ENCODE data around the gene MST1.

MST1 gene

DNA sequence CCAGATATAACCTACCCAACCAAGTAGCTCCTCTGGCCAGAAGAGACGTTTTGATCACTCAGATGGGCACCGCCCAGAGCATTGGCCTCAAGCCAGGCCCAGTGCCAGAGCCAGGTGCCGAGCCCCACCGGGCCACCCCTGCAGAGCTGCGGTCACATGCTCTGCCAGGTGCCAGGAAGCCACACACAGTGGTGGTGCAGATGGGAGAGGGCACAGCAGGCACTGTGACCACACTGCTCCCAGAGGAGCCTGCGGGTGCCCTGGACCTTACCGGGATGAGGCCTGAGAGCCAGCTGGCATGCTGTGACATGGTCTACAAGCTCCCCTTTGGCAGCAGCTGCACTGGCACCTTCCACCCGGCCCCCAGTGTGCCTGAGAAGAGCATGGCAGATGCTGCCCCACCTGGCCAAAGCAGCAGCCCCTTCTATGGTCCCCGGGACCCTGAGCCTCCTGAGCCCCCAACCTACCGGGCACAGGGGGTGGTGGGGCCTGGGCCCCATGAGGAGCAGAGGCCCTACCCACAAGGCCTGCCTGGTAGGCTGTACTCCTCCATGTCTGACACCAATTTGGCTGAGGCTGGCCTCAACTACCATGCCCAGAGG is 34.2 kb downstream of the MST1 start:
- no peak for DNase-seq

DNA sequence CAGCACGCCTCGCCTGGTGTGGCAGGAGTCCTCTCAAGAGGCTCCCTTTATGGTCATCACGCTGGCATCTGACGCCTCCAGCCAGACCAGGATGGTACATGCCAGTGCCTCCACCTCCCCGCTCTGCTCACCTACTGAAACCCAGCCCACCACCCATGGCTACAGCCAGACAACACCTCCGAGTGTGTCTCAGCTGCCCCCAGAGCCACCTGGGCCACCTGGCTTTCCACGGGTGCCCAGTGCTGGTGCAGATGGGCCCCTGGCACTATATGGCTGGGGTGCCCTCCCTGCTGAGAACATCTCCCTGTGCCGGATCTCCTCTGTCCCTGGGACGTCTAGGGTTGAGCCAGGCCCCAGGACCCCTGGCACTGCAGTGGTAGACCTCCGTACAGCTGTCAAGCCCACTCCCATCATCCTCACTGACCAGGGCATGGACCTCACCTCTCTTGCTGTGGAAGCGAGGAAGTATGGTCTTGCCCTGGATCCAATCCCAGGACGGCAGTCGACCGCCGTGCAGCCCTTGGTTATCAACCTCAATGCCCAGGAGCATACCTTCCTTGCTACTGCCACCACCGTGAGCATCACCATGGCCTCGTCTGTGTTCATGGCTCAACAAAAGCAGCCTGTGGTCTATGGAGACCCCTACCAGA is 35.0 kb downstream of the MST1 start:
- no peak for DNase-seq

DNA sequence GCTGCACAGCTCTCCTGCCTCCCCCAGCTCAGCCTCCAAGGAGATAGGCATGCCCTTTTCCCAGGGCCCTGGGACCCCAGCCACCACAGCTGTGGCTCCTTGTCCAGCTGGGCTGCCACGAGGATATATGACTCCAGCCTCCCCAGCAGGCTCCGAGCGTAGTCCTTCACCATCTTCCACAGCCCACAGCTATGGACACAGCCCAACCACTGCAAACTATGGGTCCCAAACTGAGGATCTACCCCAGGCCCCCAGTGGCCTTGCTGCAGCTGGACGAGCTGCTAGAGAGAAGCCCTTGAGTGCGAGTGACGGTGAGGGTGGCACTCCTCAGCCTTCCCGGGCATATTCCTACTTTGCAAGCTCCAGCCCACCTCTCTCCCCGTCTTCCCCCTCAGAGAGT is 35.7 kb downstream of the MST1 start:
- DNase-seq = no peak

DNA sequence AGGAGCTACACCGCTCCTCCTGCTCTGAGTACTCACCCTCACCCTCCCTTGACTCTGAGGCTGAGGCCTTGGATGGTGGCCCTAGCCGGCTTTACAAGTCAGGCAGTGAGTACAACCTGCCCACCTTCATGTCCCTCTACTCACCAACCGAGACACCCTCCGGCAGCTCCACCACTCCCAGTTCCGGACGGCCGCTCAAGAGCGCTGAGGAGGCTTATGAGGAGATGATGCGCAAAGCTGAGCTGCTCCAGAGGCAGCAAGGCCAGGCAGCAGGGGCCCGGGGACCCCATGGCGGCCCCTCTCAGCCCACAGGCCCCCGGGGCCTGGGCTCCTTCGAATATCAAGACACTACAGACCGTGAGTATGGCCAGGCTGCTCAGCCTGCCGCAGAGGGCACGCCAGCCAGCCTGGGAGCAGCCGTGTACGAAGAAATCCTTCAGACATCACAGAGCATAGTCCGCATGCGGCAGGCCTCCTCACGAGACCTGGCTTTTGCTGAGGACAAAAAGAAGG is 36.3 kb downstream of the MST1 start:
- DNase-seq = no peak

DNA sequence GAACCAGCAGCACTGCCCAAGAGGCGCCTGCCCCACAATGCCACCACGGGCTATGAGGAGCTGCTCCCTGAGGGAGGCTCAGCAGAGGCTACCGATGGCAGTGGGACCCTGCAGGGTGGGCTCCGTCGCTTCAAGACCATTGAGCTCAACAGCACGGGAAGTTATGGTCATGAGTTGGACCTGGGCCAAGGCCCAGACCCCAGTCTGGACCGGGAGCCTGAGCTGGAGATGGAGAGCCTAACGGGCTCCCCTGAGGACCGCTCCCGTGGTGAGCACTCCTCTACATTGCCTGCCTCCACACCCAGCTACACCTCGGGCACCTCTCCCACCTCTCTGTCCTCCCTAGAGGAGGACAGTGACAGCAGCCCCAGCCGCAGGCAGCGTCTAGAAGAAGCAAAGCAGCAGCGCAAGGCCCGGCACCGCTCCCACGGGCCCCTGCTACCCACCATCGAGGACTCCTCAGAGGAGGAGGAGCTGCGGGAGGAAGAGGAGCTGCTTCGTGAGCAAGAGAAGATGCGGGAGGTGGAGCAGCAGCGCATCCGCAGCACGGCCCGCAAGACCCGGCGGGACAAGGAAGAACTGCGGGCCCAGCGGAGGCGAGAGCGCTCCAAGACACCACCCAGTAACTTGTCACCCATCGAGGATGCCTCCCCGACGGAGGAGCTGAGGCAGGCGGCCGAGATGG is 36.9 kb downstream of the MST1 start:
- DNase-seq = no peak

DNA sequence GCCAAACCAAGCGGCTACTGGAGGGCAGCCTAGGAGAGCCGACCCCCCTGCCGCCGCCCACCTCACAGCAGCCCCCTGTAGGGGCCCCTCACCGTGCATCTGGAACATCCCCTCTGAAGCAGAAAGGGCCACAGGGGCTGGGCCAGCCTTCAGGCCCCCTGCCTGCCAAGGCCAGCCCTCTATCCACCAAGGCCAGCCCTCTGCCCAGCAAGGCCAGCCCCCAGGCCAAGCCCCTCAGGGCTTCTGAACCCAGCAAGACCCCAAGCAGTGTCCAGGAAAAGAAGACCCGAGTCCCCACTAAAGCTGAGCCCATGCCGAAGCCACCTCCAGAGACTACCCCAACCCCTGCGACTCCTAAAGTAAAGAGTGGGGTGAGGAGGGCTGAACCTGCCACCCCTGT is 38.6 kb downstream of the MST1 start:
- no peak for DNase-seq

DNA sequence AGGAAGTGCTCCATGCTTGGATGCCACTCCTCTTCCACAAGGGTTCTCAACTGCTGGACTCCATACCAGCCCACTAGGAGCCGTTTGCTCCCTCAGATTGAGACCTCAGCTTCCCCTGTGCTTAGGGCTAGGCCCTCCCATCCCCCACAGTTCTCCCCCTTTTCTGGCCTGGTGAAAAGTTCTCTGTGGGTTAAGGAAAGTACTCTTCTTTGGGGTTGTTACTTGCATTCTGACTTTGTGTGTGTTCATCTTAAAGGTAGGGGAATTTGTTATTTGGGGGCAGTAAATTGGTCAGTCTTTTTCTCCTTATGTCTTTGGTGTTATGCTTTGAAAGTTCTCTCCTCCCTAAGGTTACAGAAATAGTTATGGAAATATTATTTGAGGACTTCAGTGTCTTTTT is 39.1 kb downstream of the MST1 start:
- DNase-seq = no peak

DNA sequence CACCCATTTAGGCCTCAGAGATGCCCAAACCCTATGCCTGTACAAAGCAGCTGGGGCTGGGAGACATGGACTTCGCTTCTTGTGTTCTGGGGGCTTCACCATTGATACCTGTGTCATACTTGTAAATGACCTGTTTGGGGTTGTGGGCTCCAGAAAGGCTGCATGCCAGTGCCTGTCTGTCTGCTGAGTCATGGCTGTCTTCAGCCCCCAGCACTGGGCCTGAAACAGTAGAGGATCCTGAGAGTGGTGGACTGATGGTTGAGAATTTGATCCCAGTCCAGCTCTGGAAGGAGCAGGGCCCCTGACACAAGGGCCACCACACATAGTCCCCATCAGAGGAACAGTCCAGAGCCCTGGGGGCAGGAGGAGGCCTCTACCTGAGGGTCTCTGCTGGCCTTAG is 39.7 kb downstream of the MST1 start:
- DNase-seq = no peak

DNA sequence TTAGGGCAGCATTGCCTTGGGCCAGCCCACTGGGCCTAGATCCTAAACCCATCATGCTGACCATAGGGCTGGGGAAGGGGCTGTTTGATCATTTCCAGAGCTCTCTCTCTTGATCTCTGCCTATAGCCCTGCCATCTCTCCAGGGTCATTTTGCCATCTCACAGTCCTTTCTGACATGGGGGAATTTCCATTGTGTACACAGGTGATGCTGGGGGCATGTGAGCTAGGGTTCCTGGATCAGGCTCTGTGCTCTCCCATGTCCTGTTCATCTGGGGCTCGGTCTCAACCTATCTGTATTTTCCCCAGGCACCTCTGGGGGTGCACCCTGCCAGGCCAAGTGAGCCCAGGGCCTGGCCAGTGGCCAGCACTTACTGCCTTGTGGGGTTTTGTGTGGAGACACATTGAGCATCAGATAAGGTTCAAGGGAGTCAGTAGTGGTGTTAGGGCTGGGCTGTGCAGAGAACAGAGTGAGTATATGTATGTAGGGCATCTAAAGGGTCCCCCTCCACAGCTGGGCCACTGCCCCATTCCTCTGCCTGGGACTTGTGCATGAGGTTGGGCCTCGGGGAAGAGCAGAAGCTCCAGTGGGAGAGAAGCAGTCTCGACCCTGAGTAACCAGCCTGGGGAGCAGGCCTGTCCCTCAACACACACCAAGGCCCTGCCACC is 40.8 kb downstream of the MST1 start:
- DNase-seq = no peak

DNA sequence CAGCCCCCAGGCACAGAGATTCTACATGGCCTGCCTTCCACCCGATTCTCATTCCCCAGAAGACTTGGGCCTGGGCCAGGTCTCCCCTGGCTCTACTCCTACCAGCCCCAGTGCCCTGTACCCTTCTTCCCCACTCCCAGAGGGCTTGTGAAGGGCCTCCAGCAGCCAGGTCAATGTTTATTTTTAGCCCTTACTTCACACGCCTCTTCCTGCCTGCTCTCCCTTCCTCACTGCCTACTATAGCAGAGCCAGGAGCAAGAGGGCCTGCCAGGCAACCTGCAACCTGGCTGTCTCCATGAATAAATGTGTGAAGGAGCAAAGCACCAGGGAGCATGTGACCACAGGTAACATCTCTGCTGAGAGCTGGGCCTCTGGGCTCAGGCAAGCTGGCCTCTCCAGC is 41.5 kb downstream of the MST1 start:
- DNase-seq = no peak

DNA sequence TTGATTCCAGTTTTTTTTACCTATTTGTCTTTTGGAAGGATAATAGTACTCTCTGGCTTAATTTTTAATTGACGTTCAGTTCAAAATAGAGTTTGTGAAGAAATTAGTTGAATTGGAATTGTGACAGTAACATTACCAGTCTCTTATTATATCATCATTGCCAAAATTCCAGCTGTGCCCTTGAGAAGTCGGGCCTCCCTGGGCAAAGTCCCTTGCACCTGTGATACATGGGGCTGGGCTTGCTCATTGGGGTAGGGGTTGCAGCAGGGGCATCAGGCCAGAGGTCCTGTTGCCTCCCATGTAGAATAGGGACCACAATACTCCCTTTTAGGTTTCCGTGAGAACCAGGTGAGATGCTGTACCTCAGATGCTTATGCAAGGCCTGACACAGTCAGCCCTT is 43.0 kb downstream of the MST1 start:
- DNase-seq = no peak

DNA sequence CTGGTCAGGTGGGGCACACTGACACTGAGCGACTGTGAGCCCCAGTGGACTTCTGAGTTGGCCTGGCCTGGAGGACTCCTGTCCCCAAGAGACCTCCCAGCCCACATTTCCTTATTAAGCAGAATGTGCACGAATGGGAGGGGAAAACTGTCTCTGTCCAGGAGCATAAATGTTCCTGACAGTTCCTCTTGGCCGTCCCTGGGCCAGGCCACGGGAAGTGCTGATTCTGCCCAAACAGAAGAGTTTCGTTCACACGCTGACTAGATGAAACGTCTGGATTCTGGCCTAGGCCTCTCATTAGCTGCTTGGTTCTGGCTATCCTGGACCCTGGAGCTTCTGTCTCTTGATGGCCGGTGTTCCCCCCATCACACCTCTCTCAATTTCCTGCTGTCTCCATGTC is 44.6 kb downstream of the MST1 start:
- no peak for DNase-seq

DNA sequence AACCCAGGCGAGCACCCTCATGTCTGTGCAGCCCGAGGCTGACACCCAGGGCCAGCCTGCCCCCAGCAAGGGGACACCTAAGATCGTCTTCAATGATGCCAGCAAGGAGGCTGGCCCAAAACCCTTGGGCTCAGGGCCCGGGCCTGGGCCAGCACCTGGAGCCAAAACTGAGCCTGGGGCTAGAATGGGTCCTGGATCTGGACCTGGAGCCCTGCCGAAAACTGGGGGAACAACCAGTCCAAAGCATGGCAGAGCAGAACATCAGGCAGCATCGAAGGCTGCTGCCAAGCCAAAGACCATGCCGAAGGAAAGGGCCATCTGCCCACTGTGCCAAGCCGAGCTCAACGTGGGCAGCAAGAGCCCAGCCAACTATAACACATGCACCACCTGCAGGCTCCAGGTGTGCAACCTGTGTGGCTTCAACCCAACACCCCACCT is 46.5 kb downstream of the MST1 start:
- no peak for DNase-seq

DNA sequence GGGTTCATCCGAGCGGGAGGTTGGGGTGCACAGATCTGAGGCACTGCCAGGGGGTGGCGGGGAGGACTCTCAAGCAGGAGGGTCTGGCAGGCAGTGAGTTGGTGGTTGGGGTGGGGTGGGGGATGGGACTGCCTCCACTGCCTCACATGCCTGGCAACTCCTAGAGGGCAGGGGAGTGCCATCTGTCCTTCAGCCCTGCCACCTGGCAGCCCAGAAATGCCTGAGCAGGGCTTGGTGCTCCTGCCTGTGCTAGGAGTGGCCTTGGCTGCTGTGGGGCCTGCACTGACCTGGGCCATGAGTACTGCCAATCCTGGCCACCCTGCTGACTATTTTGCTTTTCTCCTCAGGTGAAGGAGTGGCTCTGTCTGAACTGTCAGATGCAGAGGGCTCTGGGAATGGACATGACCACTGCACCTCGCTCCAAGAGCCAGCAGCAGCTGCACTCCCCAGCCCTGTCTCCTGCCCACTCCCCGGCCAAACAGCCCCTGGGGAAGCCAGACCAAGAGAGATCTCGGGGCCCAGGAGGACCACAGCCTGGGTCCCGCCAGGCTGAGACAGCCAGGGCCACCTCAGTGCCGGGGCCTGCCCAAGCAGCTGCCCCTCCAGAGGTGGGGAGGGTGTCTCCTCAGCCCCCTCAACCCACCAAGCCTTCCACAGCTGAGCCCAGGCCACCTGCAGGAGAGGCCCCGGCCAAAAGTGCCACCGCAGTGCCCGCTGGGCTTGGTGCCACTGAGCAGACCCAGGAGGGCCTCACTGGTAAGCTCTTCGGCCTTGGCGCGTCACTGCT is 47.2 kb downstream of the MST1 start:
- no peak for DNase-seq

DNA sequence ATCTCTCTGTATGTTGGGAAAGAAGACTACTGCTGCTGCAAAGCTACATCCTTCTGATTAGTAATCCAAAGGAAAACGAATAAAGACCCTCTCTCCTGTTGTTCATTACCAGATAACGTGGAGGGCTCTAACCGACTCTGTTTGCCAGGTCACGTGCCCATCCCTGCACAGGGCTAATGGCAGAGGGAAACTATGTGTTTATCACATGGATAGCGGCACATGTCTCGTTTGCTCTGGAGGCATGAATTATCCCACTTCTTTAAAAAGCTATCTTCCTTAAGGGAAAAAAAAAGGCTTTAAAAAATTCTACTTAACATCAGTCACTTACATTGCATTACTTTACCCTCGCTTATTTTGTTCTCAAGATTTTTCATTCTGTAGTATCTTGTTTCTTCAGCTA is 48.0 kb downstream of the MST1 start:
- DNase-seq = no peak

DNA sequence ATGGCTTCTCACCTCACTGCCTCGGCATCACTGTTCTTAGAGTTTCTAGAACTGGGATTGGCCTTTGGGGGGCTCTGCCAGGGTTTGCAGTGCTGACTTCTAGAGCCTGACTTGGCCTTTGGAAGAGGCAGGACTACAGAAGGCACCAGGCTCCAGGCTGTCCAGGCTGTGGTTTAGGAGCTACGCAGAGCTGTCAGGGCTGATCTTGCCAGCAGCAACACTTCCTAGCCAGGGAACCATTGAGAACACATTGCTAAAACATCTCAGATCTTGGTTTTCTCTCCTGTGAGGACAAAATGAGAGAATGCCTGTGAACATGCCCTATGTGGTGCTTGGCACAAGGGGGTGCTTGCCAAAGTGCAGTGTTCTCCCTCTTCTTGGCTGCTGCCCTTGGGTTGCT is 49.7 kb downstream of the MST1 start:
- DNase-seq = no peak

DNA sequence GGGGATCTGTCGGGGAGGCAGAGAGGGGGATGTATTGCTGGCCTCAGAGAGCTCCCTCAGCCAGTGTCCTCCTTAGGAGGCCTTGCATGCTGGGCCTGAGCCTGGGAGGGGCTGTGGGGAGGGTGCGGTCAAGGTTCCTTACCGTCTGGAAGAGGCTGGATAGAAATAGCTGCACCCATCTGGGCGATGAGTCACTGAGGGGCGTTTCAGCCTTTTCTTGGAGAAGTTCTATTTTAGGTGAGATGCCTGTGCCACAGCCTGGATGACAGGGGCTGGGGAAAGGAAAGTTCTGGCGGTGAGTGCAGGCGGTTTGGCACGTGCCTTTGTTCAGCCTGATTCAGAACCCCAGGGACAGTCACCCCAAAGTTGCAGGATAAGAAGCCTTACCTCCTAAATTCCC is 50.8 kb downstream of the MST1 start:
- DNase-seq = no peak

DNA sequence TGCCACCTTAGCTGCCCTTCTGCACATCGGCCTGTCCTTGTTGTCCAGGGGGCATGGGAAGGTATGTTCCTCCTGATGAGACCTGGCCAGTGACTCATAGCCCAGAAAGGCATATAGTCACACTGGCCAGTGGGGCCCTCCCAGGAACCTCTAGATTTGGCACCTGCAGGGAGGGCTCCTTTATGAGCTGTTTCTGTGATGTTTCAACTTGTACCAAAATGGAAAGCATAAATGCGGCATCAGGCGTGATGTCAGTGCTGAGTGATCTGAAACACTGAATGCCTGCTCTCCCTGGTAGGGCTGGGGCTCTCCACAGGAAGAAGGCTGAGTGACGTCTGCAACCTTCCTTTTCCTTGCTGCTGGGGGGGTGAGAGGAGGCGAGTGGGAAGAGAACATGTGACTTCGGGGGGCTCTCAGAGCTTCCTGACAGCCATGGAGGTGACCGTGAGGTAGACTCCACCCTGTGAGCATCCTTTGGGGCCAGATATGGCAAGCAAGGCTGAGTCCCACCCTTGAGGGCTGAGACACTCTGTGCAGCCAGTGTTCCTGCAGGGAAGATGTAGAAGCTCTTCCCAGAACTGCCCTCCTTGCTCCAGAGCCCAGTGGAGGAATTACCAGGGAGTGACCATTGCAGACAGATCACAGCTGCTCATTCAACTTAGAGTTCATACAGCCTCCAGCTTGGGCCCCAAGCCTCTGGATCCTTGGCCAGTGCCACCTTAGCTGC is 52.2 kb downstream of the MST1 start:
- no peak for DNase-seq

DNA sequence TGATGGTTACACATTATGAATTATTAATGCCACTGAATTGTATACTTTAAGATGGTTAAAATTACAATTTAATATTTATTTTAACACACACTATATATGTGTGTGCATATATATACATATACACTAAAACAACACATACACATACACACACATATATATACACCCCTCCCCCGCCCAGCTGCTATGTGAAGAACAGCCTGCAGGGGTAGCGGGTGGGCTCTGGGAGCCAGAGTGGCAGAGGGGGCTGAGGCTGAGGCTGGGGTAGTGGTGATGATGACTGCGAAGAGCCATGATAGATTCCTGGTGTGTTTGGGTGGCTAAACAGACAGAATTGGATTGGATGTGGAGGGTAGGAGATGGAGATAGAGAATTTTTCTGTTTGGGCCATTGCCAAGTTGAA is 54.5 kb downstream of the MST1 start:
- DNase-seq = no peak

Measured in NCI-H1436 (cell line).